Mesenchymal stem cell (in vitro differentiated cells and primary cell): ENCODE results near the gene ARHGEF7.

Experiments used
- DNase-seq: peaks from one replicate; pipeline ENCODE4 v3.0.0-alpha.2; 2013
- H2AFZ ChIP-seq: one replicate; pipeline ENCODE4 v1.6.1; 2013; ENCODE audit warnings: low read depth, mild to moderate bottlenecking, control low read depth, inconsistent platforms, low read length, moderate library complexity
- H2AK5ac ChIP-seq: 2 replicates; pipeline ENCODE4 v1.6.1; 2013; ENCODE audit warnings: low read length, moderate library complexity, mild to moderate bottlenecking, inconsistent platforms; ENCODE audit not compliant: severe bottlenecking
- H2BK120ac ChIP-seq: one replicate; pipeline ENCODE4 v1.6.1; 2013; ENCODE audit warnings: low read depth, mild to moderate bottlenecking, inconsistent platforms, low read length, moderate library complexity
- H2BK12ac ChIP-seq, 2 experiments: one replicate each; pipeline ENCODE4 v1.6.1; 2013; ENCODE audit warnings: inconsistent platforms in 2 of 2, low read length in 2 of 2, mild to moderate bottlenecking in 2 of 2, moderate library complexity in 2 of 2, control low read depth in 1 of 2
- H2BK15ac ChIP-seq: one replicate; pipeline ENCODE4 v1.6.1; 2013; ENCODE audit warnings: mild to moderate bottlenecking, low read depth, inconsistent platforms; ENCODE audit not compliant: poor library complexity, severe bottlenecking
- H2BK5ac ChIP-seq: 2 replicates; pipeline ENCODE4 v1.6.1; 2013; ENCODE audit warnings: low read depth, mild to moderate bottlenecking, low read length, control low read depth, inconsistent platforms; ENCODE audit not compliant: poor library complexity, severe bottlenecking
- H3K14ac ChIP-seq, 2 experiments: one replicate each; pipeline ENCODE4 v1.6.1; 2013; ENCODE audit warnings: inconsistent platforms in 2 of 2, low read length in 2 of 2, control low read depth in 1 of 2, mild to moderate bottlenecking in 1 of 2, moderate library complexity in 1 of 2
- H3K18ac ChIP-seq, 2 experiments: one replicate each; pipeline ENCODE4 v1.6.1; 2013; ENCODE audit warnings: inconsistent platforms in 2 of 2, low read length in 2 of 2, control low read depth in 1 of 2, low read depth in 1 of 2, mild to moderate bottlenecking in 1 of 2
- H3K23ac ChIP-seq, 2 experiments: one replicate each; pipeline ENCODE4 v1.6.1; 2013; ENCODE audit warnings: inconsistent platforms in 2 of 2, low read length in 2 of 2, mild to moderate bottlenecking in 2 of 2, moderate library complexity in 2 of 2, control low read depth in 1 of 2
- H3K27ac ChIP-seq: 2 replicates; pipeline ENCODE4 v1.5.1; 2013; ENCODE audit warnings: mild to moderate bottlenecking, moderate library complexity, low read length, control low read depth, inconsistent platforms; ENCODE audit not compliant: poor library complexity, severe bottlenecking
- H3K27me3 ChIP-seq, 2 experiments: 2 replicates each; pipeline versions ENCODE4 v1.6.1 to v1.7.0; 2013; ENCODE audit warnings: low read length in 2 of 2, mild to moderate bottlenecking in 2 of 2, moderate library complexity in 2 of 2, control low read depth in 1 of 2, inconsistent platforms in 1 of 2; ENCODE audit not compliant: control insufficient read depth in 1 of 2, insufficient read depth in 1 of 2
- H3K36me3 ChIP-seq, 2 experiments: 2 replicates each; pipeline versions ENCODE4 v1.6.1 to v1.7.0; 2013; ENCODE audit warnings: low read length in 2 of 2, control low read depth in 1 of 2, inconsistent platforms in 1 of 2, low read depth in 1 of 2, mild to moderate bottlenecking in 1 of 2; ENCODE audit not compliant: insufficient read depth in 2 of 2, control insufficient read depth in 1 of 2
- H3K4ac ChIP-seq, 2 experiments: one replicate each; pipeline ENCODE4 v1.6.1; 2013; ENCODE audit warnings: inconsistent platforms in 2 of 2, low read length in 2 of 2, mild to moderate bottlenecking in 2 of 2, moderate library complexity in 2 of 2, control low read depth in 1 of 2, low read depth in 1 of 2
- H3K4me1 ChIP-seq: 2 replicates; pipeline ENCODE4 v1.6.1; 2013; ENCODE audit warnings: low read depth, low read length, control low read depth; ENCODE audit not compliant: control insufficient read depth, insufficient read depth
- H3K4me2 ChIP-seq: 2 replicates; pipeline ENCODE4 v1.6.1; 2013; ENCODE audit warnings: low read length, mild to moderate bottlenecking, inconsistent platforms; ENCODE audit not compliant: poor library complexity, severe bottlenecking
- H3K4me3 ChIP-seq, 2 experiments: 2 replicates each; pipeline versions ENCODE4 v1.5.1 to v1.7.0; 2013; ENCODE audit warnings: low read length in 2 of 2, mild to moderate bottlenecking in 2 of 2, control low read depth in 1 of 2, low read depth in 1 of 2; ENCODE audit not compliant: insufficient read depth in 1 of 2
- H3K79me1 ChIP-seq: replicated peaks from 2 replicates; pipeline ENCODE4 v1.6.1; 2013; ENCODE audit warnings: mild to moderate bottlenecking, control low read depth, low read length, inconsistent platforms; ENCODE audit not compliant: poor library complexity, severe bottlenecking
- H3K9ac ChIP-seq: 2 replicates; pipeline ENCODE4 v1.7.0; 2013; ENCODE audit warnings: mild to moderate bottlenecking, low read length, moderate library complexity
- H3K9me3 ChIP-seq: 2 replicates; pipeline ENCODE4 v1.7.0; 2013; ENCODE audit warnings: mild to moderate bottlenecking, low read length; ENCODE audit not compliant: control insufficient read depth
- H4K8ac ChIP-seq: one replicate; pipeline ENCODE4 v1.6.1; 2013; ENCODE audit warnings: inconsistent platforms, mild to moderate bottlenecking, low read length, moderate library complexity
- H4K91ac ChIP-seq: one replicate; pipeline ENCODE4 v1.6.1; 2013; ENCODE audit warnings: mild to moderate bottlenecking, low read length, inconsistent platforms
- WGBS: methylation state at CpG from one replicate; pipeline ENCODE4 v1.1.7; 2013; ENCODE audit warnings: mixed read lengths; 5-methylcytosine and 5-hydroxymethylcytosine counted together

The ARHGEF7 gene

GRCh38 chr13:111343186-111343805 lies 228.2 kb downstream of the ARHGEF7 start:
- no peak overlapping the region for H2AK5ac ChIP-seq
- no peak overlapping the region for H2BK12ac ChIP-seq
- H3K27ac ChIP-seq: no peak overlapping the region

GRCh38 chr13:111344471-111345191 lies 229.5 kb downstream of the ARHGEF7 start:
- no peak overlapping the region for H3K9ac ChIP-seq
- peaks cover 2% of the 10 kb centered on the region for H3K4me1 ChIP-seq
- no peak overlapping the region for H2BK15ac ChIP-seq
- no peak overlapping the region for H2BK12ac ChIP-seq
- H3K18ac ChIP-seq: no peak overlapping the region
- WGBS: 35% methylated on average over 25 of the region's 25 CpGs
- H3K23ac ChIP-seq: no peak overlapping the region
- peak overlapping the region; percentile 72 for H4K8ac ChIP-seq
- H2BK5ac ChIP-seq: no peak overlapping the region
- H3K4ac ChIP-seq: no peak overlapping the region
- no peak overlapping the region for H3K4me2 ChIP-seq
- peak; percentile 66 for DNase-seq
- H3K27me3 ChIP-seq: no peaks in the 10 kb centered on the region
- no peak overlapping the region for H3K4me3 ChIP-seq
- no peak overlapping the region for H3K14ac ChIP-seq
- H2AFZ ChIP-seq: no peak overlapping the region
- H2BK120ac ChIP-seq: no peak overlapping the region
- no peak overlapping the region for H4K91ac ChIP-seq
- peaks cover 0 to 4% of the 10 kb centered on the region in 2 experiments for H3K36me3 ChIP-seq
- H3K79me1 ChIP-seq: no peaks in the 10 kb centered on the region
- no peak overlapping the region for H2AK5ac ChIP-seq
- no peaks in the 10 kb centered on the region for H3K9me3 ChIP-seq
- no peak overlapping the region for H3K27ac ChIP-seq

More at GRCh38 chr13:111343186-111343805, 228.2 kb downstream of the ARHGEF7 start:
- Histone ChIP-seq H3K4me3 (no peak overlapping the region), H3K27me3 (no peaks in the 10 kb centered on the region), H3K4me2 (no peak overlapping the region), H3K4me1 (peaks cover 2% of the 10 kb centered on the region), H4K91ac (no peak overlapping the region), H3K79me1 (no peaks in the 10 kb centered on the region), H3K36me3 (peaks cover 0 to 4% of the 10 kb centered on the region in 2 experiments), H2BK15ac (no peak overlapping the region), H2BK120ac (no peak overlapping the region), H3K18ac (no peak overlapping the region), H3K4ac (no peak overlapping the region), H2BK5ac (no peak overlapping the region), H2AFZ (no peak overlapping the region), H4K8ac (no peak overlapping the region), H3K14ac (no peak overlapping the region), H3K9me3 (no peaks in the 10 kb centered on the region), H3K23ac (no peak overlapping the region), H3K9ac (no peak overlapping the region)
- WGBS: 72% methylated on average over 10 of the region's 11 CpGs
- DNase-seq: no peak

GRCh38 chr13:111345682-111346081 lies 230.6 kb downstream of the ARHGEF7 start:
- Histone ChIP-seq H3K27me3 (no peaks in the 10 kb centered on the region), H3K9me3 (no peaks in the 10 kb centered on the region), H4K91ac (no peak overlapping the region), H3K27ac (no peak overlapping the region), H3K9ac (no peak overlapping the region), H3K14ac (peak overlapping the region in 1 of 2 experiments; percentile 22), H2BK12ac (peak overlapping the region in 1 of 2 experiments; percentile 31), H2BK5ac (no peak overlapping the region), H3K4ac (no peak overlapping the region), H3K36me3 (peaks cover 0 to 4% of the 10 kb centered on the region in 2 experiments), H2BK15ac (no peak overlapping the region), H2AFZ (no peak overlapping the region), H3K23ac (no peak overlapping the region), H3K79me1 (no peaks in the 10 kb centered on the region), H3K18ac (no peak overlapping the region), H3K4me3 (no peak overlapping the region), H3K4me2 (no peak overlapping the region), H3K4me1 (peaks cover 2% of the 10 kb centered on the region), H4K8ac (peak overlapping the region; percentile 27), H2BK120ac (no peak overlapping the region), H2AK5ac (no peak overlapping the region)
- 89% methylated on average over 11 of the region's 11 CpGs for WGBS
- DNase-seq: no peak

GRCh38 chr13:111346101-111346680 lies 231.1 kb downstream of the ARHGEF7 start:
- DNase-seq: no peak
- H3K23ac ChIP-seq: no peak overlapping the region
- no peak overlapping the region for H2BK5ac ChIP-seq
- H3K4ac ChIP-seq: no peak overlapping the region
- no peak overlapping the region for H3K27ac ChIP-seq
- no peak overlapping the region for H3K18ac ChIP-seq
- no peak overlapping the region for H3K9ac ChIP-seq
- H2BK120ac ChIP-seq: no peak overlapping the region
- peaks cover 0 to 4% of the 10 kb centered on the region in 2 experiments for H3K36me3 ChIP-seq
- H3K4me1 ChIP-seq: peaks cover 2% of the 10 kb centered on the region
- H3K4me3 ChIP-seq: no peak overlapping the region
- 85% methylated on average over 20 of the region's 20 CpGs for WGBS
- peak overlapping the region; percentile 21 for H4K91ac ChIP-seq
- H3K4me2 ChIP-seq: no peak overlapping the region
- no peak overlapping the region for H3K14ac ChIP-seq
- no peak overlapping the region for H2BK12ac ChIP-seq
- H4K8ac ChIP-seq: no peak overlapping the region
- no peak overlapping the region for H2BK15ac ChIP-seq
- H2AK5ac ChIP-seq: no peak overlapping the region
- no peaks in the 10 kb centered on the region for H3K27me3 ChIP-seq
- H3K9me3 ChIP-seq: no peaks in the 10 kb centered on the region
- H2AFZ ChIP-seq: no peak overlapping the region
- no peaks in the 10 kb centered on the region for H3K79me1 ChIP-seq
